Measurements from ENCODE around the gene TAAR1. TPM values are rescaled to one million over a fixed set of nuclear protein-coding genes. Genes with fewer than 3 reads are reported as not detected.

TAAR1 gene
- total and polyA plus RNA-seq, 2 experiments from 2014 or later, result not detected

DNA sequence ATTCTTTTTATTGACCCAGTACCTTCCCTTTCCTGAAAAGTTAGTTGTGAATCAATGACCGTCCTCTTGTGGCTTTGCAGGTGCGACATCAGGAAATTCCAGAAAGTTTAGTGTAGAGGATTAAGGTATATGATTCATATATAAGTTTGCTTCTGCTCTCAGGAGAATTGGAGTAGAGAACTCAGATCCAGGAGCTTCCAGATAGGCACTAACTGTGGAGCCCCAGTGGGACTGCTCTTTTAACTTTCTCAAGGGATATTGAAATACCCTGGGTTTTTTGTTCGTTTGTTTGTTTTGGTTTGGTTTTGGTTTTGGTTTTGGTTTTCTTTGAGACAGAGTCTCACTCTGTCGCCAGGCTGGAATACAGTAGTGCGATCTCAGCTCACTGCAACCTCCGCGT lies 44.4 kb downstream of the TAAR1 start:
- H3K4me1 Mint-ChIP-seq, result peaks cover 4% of the 10 kb centered on the region; the same call in 2 of the 3 replicates
- no peaks in the 10 kb centered on the region for H3K27me3 Mint-ChIP-seq (ENCODE audit: insufficient read depth, low read depth, poor library complexity)
- no peak overlapping the region for H2AFZ ChIP-seq
- H3K4me2 ChIP-seq, result no peak overlapping the region
- H3K27ac ChIP-seq (ENCODE audit: low read depth), result no peak overlapping the region
- H4K20me1 ChIP-seq (replicated peaks; ENCODE audit: insufficient read depth), result no peaks in the 10 kb centered on the region
- ATAC-seq (no peak), DNase-seq (ENCODE audit: low spot score) (no peak)
- no peaks in the 10 kb centered on the region for H3K9me2 ChIP-seq (ENCODE audit: insufficient read depth)
- no peaks in the 10 kb centered on the region for H3F3A ChIP-seq (replicated peaks; ENCODE audit: low read depth)
- no peaks in the 10 kb centered on the region for H3K27me3 ChIP-seq (ENCODE audit: insufficient read depth)
- H3K9me3 Mint-ChIP-seq, result no peaks in the 10 kb centered on the region
- H3K36me3 Mint-ChIP-seq (ENCODE audit: low read depth), result no peaks in the 10 kb centered on the region
- no peak overlapping the region for H3K4me3 Mint-ChIP-seq
- no peak overlapping the region for H3K27ac Mint-ChIP-seq
- H3K4me3 ChIP-seq, result no peak overlapping the region
- no peaks in the 10 kb centered on the region for H3K36me3 ChIP-seq (ENCODE audit: insufficient read depth)
- no peaks in the 10 kb centered on the region for H3K79me2 ChIP-seq (replicated peaks; ENCODE audit: insufficient read depth)
- H3K4me1 ChIP-seq (ENCODE audit: insufficient read depth), result no peaks in the 10 kb centered on the region
- TF ChIP-seq STAT1 (IDR thresholded peaks at IDR 0.05; ENCODE audit: unreplicated experiment) (no peak), EZH2phosphoT487 (IDR thresholded peaks at IDR 0.05; ENCODE audit: unreplicated experiment) (no peak), POLR2AphosphoS5 (IDR thresholded peaks at IDR 0.05; ENCODE audit: low read depth) (no peak), EZH2 (IDR thresholded peaks at IDR 0.05; ENCODE audit: low read depth, unreplicated experiment) (no peak), NANOG (IDR thresholded peaks at IDR 0.05; ENCODE audit: borderline replicate concordance) (no peak), JUNB (IDR thresholded peaks at IDR 0.05; ENCODE audit: unreplicated experiment) (no peak), ZNF114 (CRISPR knock-in tag; IDR thresholded peaks at IDR 0.05) (no peak), CREB1 (CRISPR knock-in tag; IDR thresholded peaks at IDR 0.05; ENCODE audit: low read depth) (no peak), ZNF331 (CRISPR knock-in tag; IDR thresholded peaks at IDR 0.05; ENCODE audit: low read depth) (no peak)
- TF ChIP-seq, protein P1, sequence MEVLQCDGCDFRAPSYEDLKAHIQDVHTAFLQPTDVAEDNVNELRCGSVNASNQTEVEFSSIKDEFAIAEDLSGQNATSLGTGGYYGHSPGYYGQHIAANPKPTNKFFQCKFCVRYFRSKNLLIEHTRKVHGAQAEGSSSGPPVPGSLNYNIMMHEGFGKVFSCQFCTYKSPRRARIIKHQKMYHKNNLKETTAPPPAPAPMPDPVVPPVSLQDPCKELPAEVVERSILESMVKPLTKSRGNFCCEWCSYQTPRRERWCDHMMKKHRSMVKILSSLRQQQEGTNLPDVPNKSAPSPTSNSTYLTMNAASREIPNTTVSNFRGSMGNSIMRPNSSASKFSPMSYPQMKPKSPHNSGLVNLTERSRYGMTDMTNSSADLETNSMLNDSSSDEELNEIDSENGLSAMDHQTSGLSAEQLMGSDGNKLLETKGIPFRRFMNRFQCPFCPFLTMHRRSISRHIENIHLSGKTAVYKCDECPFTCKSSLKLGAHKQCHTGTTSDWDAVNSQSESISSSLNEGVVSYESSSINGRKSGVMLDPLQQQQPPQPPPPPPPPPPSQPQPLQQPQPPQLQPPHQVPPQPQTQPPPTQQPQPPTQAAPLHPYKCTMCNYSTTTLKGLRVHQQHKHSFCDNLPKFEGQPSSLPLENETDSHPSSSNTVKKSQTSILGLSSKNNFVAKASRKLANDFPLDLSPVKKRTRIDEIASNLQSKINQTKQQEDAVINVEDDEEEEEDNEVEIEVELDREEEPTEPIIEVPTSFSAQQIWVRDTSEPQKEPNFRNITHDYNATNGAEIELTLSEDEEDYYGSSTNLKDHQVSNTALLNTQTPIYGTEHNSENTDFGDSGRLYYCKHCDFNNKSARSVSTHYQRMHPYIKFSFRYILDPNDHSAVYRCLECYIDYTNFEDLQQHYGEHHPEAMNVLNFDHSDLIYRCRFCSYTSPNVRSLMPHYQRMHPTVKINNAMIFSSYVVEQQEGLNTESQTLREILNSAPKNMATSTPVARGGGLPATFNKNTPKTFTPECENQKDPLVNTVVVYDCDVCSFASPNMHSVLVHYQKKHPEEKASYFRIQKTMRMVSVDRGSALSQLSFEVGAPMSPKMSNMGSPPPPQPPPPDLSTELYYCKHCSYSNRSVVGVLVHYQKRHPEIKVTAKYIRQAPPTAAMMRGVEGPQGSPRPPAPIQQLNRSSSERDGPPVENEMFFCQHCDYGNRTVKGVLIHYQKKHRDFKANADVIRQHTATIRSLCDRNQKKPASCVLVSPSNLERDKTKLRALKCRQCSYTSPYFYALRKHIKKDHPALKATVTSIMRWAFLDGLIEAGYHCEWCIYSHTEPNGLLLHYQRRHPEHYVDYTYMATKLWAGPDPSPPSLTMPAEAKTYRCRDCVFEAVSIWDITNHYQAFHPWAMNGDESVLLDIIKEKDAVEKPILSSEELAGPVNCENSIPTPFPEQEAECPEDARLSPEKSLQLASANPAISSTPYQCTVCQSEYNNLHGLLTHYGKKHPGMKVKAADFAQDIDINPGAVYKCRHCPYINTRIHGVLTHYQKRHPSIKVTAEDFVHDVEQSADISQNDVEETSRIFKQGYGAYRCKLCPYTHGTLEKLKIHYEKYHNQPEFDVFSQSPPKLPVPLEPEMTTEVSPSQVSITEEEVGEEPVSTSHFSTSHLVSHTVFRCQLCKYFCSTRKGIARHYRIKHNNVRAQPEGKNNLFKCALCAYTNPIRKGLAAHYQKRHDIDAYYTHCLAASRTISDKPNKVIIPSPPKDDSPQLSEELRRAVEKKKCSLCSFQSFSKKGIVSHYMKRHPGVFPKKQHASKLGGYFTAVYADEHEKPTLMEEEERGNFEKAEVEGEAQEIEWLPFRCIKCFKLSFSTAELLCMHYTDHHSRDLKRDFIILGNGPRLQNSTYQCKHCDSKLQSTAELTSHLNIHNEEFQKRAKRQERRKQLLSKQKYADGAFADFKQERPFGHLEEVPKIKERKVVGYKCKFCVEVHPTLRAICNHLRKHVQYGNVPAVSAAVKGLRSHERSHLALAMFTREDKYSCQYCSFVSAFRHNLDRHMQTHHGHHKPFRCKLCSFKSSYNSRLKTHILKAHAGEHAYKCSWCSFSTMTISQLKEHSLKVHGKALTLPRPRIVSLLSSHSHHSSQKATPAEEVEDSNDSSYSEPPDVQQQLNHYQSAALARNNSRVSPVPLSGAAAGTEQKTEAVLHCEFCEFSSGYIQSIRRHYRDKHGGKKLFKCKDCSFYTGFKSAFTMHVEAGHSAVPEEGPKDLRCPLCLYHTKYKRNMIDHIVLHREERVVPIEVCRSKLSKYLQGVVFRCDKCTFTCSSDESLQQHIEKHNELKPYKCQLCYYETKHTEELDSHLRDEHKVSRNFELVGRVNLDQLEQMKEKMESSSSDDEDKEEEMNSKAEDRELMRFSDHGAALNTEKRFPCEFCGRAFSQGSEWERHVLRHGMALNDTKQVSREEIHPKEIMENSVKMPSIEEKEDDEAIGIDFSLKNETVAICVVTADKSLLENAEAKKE (CRISPR knock-in tag; IDR thresholded peaks at IDR 0.05), result no peak
- TF ChIP-seq, protein P2, sequence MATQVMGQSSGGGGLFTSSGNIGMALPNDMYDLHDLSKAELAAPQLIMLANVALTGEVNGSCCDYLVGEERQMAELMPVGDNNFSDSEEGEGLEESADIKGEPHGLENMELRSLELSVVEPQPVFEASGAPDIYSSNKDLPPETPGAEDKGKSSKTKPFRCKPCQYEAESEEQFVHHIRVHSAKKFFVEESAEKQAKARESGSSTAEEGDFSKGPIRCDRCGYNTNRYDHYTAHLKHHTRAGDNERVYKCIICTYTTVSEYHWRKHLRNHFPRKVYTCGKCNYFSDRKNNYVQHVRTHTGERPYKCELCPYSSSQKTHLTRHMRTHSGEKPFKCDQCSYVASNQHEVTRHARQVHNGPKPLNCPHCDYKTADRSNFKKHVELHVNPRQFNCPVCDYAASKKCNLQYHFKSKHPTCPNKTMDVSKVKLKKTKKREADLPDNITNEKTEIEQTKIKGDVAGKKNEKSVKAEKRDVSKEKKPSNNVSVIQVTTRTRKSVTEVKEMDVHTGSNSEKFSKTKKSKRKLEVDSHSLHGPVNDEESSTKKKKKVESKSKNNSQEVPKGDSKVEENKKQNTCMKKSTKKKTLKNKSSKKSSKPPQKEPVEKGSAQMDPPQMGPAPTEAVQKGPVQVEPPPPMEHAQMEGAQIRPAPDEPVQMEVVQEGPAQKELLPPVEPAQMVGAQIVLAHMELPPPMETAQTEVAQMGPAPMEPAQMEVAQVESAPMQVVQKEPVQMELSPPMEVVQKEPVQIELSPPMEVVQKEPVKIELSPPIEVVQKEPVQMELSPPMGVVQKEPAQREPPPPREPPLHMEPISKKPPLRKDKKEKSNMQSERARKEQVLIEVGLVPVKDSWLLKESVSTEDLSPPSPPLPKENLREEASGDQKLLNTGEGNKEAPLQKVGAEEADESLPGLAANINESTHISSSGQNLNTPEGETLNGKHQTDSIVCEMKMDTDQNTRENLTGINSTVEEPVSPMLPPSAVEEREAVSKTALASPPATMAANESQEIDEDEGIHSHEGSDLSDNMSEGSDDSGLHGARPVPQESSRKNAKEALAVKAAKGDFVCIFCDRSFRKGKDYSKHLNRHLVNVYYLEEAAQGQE (IDR thresholded peaks at IDR 0.05; ENCODE audit: unreplicated experiment), result no peak
- TF ChIP-seq, protein P3, sequence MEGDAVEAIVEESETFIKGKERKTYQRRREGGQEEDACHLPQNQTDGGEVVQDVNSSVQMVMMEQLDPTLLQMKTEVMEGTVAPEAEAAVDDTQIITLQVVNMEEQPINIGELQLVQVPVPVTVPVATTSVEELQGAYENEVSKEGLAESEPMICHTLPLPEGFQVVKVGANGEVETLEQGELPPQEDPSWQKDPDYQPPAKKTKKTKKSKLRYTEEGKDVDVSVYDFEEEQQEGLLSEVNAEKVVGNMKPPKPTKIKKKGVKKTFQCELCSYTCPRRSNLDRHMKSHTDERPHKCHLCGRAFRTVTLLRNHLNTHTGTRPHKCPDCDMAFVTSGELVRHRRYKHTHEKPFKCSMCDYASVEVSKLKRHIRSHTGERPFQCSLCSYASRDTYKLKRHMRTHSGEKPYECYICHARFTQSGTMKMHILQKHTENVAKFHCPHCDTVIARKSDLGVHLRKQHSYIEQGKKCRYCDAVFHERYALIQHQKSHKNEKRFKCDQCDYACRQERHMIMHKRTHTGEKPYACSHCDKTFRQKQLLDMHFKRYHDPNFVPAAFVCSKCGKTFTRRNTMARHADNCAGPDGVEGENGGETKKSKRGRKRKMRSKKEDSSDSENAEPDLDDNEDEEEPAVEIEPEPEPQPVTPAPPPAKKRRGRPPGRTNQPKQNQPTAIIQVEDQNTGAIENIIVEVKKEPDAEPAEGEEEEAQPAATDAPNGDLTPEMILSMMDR (conservative IDR thresholded peaks at IDR 0.05; ENCODE audit: low read depth in 2 of 2), result no peak
- TF ChIP-seq, protein P4, sequence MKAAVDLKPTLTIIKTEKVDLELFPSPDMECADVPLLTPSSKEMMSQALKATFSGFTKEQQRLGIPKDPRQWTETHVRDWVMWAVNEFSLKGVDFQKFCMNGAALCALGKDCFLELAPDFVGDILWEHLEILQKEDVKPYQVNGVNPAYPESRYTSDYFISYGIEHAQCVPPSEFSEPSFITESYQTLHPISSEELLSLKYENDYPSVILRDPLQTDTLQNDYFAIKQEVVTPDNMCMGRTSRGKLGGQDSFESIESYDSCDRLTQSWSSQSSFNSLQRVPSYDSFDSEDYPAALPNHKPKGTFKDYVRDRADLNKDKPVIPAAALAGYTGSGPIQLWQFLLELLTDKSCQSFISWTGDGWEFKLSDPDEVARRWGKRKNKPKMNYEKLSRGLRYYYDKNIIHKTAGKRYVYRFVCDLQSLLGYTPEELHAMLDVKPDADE (IDR thresholded peaks at IDR 0.05), result no peak
